Lower leg skin (tissue), 4 donors: ENCODE data around the gene ESPN. TPM values are rescaled to one million over a fixed set of nuclear protein-coding genes. Genes with fewer than 3 reads are reported as not detected.
A peak's percentile ranks its signal among the peaks of the same experiment; 100 is the strongest.

Experiments used
- DNase-seq, 2 donors: peaks; one replicate each; pipeline ENCODE4 v3.0.0-alpha.2; 2019; ENCODE audit warnings: low spot score in 2 of 2
- H3K4me3 ChIP-seq: fragments of 200-600 bp; sonication (generic); 2 replicates; pipeline ENCODE4 v1.5.1; 2017; ENCODE audit warnings: mild to moderate bottlenecking, low read depth; ENCODE audit not compliant: poor library complexity, severe bottlenecking
- POLR2A ChIP-seq, 2 donors: fragments of 450-650 bp; IDR thresholded peaks; one replicate each; pipeline ENCODE4 v1.6.1; 2016 to 2017; ENCODE audit warnings: antibody characterized with exemption in 2 of 2, mild to moderate bottlenecking in 1 of 2, moderate library complexity in 1 of 2
- WGBS, 2 donors: methylation state at CpG; one replicate each; pipeline ENCODE4 v1.1.5; 2018; 5-methylcytosine and 5-hydroxymethylcytosine counted together
- intact Hi-C: fragments of 100-400 bp; cut with DNase I; formaldehyde crosslinking; loops from one replicate; pipeline ENCODE4 v1.15.0; 2023; ENCODE audit warnings: low total_unique reads
- total RNA-seq, 4 donors: library from RNA; depleted of rRNA; stranded (reverse); fragments of >200 nt; gene quantifications; one replicate each; pipeline ENCODE4 v1.1.0, GENCODE V29; 2016
- TF ChIP-seq, protein P1 (sequence below), 3 donors: fragments of 450-650 bp; IDR thresholded peaks; one replicate each; pipeline ENCODE4 v1.5.1; 2016; ENCODE audit warnings: antibody characterized with exemption in 3 of 3, mild to moderate bottlenecking in 3 of 3, moderate library complexity in 2 of 3

The ESPN gene
- total RNA-seq, 4 donors from 2014 or later: 27.5 to 64.3 (median 30.3) TPM

DNA sequence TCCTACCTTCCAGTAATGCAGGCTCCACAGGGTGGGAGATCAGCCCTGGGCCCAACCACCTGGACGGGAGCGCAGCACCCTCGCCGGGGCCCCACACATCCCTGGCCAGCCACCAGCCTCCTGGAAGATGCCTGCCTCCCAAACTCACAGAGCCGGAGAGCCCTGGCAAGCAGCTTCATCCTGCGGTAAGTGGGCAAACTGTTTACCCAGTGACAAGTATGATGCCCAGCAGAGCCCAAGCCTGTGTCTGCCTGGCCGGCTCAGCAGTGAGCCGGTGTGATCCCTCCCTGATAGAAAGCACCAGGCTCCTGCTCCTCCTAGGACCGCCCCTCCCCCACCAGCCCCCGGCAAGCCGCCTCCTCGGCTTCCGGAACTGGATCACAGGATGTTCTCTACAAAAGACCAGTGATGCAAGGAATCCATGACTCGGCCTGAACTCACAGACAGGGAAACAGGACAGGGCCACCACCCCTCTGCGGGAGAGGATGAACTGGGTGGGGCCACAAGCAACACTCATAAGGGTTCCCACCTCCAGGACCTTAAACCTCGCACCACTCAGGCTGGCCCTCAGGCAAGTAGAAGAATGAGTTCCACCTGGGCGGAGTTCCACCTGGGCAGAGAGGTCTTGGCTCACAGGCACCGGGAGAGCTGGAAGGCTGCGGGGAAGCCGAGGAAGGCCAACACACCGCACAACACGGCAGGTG is 38.9 kb upstream of the ESPN start:
- intact Hi-C loops: no loop called here
- peak in 1 of 2 donors; percentile 49 for DNase-seq
- H3K4me3 ChIP-seq: no peak overlapping the region
- no peak for TF ChIP-seq POLR2A (IDR thresholded peaks at IDR 0.05)
- TF ChIP-seq, protein P1, sequence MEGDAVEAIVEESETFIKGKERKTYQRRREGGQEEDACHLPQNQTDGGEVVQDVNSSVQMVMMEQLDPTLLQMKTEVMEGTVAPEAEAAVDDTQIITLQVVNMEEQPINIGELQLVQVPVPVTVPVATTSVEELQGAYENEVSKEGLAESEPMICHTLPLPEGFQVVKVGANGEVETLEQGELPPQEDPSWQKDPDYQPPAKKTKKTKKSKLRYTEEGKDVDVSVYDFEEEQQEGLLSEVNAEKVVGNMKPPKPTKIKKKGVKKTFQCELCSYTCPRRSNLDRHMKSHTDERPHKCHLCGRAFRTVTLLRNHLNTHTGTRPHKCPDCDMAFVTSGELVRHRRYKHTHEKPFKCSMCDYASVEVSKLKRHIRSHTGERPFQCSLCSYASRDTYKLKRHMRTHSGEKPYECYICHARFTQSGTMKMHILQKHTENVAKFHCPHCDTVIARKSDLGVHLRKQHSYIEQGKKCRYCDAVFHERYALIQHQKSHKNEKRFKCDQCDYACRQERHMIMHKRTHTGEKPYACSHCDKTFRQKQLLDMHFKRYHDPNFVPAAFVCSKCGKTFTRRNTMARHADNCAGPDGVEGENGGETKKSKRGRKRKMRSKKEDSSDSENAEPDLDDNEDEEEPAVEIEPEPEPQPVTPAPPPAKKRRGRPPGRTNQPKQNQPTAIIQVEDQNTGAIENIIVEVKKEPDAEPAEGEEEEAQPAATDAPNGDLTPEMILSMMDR (IDR thresholded peaks at IDR 0.05): no peak
- WGBS, 2 donors: 44 to 51% methylated on average over 20 to 21 of the region's 22 CpGs

DNA sequence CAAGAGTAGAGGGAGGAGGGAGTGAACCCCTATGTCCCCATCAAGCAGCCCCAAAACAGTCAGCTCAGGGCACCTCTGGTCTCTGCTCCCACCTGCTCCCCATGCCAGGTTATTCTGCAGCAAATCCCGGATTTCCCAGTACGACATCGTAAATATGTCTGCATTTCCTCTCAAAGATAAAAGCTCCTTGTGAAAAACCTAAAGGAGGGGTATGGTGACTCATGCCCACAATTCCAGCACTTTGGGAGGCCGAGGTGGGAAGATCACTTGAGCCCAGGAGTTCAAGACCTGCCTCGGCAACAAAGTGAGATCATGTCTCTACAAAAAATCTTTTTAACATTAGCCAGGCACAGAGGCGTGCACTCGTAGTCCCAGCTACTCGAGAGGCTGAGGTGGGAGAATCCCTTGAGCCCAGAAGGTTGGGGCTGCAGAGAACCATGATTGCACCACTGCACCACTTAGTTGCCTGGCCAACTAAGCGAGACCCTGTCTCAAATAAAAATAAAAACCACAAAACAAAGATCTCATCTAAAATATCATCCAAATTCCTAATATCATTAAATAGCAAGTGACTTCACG is 38.1 kb upstream of the ESPN start:
- no peak overlapping the region for H3K4me3 ChIP-seq
- intact Hi-C loops: no loop called here
- no peak for TF ChIP-seq POLR2A (IDR thresholded peaks at IDR 0.05)
- TF ChIP-seq, protein P1 (IDR thresholded peaks at IDR 0.05): no peak
- 65 to 72% methylated on average over 10 of the region's 10 CpGs for WGBS, 2 donors
- DNase-seq: no peak

DNA sequence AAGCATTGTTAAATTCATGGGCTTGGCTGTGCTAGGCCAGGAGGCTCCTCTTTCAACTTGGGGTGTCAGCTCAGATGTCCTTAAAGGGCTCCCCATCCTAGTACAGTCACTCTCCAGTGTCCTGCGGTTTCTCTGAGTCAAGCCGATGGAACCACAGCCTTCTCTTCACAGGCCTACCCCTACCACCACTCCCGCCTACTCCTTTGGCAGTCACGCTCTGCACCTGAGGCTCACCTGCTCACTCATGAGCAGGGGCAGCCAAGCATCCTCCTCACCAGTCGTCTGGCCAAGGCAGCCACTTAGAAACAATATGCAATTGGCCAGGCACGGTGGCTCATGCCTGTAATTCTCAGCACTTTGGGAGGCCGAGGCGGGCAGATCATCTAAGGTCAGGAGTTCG is 34.6 kb upstream of the ESPN start:
- TF ChIP-seq POLR2A (IDR thresholded peaks at IDR 0.05): no peak
- TF ChIP-seq, protein P1 (IDR thresholded peaks at IDR 0.05): no peak
- 89 to 93% methylated on average over 9 of the region's 9 CpGs for WGBS, 2 donors
- no peak for DNase-seq
- intact Hi-C loops: no loop called here
- H3K4me3 ChIP-seq: no peak overlapping the region

DNA sequence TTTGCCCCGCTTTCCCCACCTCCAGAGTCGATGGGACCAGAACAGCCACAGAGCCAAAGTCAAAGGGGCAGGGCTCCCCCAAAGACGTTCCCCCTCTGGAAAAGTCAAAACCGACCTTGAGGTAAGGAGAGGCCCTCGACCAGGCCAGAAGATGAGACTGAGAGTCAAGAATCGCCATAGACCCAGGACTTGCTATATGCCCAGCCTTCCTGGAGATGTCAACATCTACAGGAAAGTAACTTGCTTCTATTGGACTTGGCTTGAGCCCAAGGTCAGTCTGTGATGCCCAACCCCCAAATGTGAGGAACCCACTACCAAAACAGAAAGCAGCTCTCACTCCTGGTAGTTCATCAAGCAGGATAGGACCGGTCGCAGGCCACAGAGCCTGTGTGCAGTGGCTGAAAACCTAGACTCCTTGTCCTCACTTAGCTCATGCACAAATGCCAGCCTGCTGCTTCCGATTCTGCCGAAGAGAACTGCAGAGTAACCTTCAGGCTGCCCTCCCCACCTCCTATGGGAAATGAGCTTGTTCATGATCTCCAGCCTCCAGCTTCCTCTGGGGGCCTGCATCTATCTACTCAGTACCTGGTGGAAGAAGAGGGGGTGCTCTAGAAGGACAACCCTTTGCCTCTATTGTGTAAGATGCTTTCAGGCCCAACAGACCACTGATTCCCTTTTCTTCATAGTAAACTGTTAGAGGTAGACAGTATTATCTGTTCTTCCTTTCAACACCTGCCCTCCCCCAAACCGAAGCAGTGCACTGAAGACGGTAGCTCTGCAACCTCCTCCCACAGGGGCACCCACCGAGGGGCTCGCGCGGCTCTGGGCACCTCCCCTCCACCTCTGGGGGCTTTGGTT is 32.4 kb upstream of the ESPN start:
- intact Hi-C loops: no loop called here
- no peak overlapping the region for H3K4me3 ChIP-seq
- no peak for TF ChIP-seq POLR2A (IDR thresholded peaks at IDR 0.05)
- TF ChIP-seq, protein P1 (IDR thresholded peaks at IDR 0.05): no peak
- DNase-seq: no peak
- WGBS, 2 donors: 50% methylated on average over 16 of the region's 16 CpGs

DNA sequence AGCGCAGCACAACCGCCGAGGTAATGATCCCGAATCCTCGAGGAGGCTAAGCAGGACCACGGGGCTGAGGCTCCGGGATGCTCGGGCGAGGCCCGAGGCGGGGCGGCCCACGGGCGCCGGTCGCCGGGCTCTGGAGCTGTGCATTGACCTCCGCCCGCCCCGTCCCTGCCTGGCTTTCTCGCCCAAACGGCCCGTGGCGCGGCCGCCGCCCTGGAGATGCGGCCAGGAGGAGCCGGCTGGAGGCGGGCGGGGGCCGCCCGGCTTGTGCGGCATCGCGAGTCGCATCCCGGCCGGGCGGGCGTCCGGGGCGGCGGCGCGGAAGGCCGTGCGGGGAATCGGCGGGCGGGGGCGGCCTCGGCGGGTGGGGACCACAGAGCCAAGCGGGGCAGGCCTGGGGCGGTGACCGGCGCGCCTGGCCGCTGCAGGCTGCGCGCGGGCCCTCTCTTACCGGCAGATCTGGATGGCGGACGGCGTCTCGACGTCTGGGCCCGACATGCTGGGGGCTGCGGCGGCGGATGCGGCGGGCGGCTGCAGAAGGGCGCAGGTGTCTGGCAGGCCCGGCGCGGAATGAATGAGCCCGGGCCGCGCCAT is 31.7 kb upstream of the ESPN start:
- DNase-seq: no peak
- peak overlapping the region; percentile 32 for H3K4me3 ChIP-seq
- intact Hi-C loops: no loop called here
- 0% methylated on average over 42 of the region's 83 CpGs; no CpG with 5 or more reads in 1 of the 2 donors for WGBS, 2 donors
- TF ChIP-seq, protein P1 (IDR thresholded peaks at IDR 0.05): no peak
- no peak for TF ChIP-seq POLR2A (IDR thresholded peaks at IDR 0.05)
